GM19025 (cell line): Measurements from ENCODE around the gene ENPP3.
"Not testable (repeated sequence)": the region's sequence is repeated elsewhere in the genome, so short reads cannot be mapped to it uniquely, and the experiment has no call there.

Source experiments
- ATAC-seq: cut with Tn5 transposase; IDR thresholded peaks from one replicate; pipeline ENCODE4 v1.9.1; 2021; ENCODE audit warnings: mild to moderate bottlenecking, low read depth, moderate library complexity; ENCODE audit not compliant: unreplicated experiment

The ENPP3 gene

DNA sequence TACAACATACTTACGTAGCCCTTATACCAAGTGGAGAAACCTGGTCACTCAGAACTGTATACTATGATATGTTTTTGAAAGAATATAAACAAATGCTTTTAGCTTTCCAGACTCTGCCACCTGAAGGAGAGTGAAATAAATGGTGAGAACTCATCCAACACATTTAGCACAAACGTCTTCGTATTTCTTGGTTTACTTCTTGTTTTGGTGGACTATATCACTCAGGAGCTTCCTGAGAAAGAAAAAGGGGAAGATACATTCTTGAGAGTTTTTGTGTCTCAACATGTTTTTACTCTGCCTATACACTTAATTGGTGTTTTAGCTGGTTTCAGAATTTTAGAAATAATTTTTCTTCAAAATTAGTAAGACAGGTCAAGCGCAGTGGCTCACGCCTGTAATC lies 93.2 kb downstream of the ENPP3 start:
- ATAC-seq = no peak

DNA sequence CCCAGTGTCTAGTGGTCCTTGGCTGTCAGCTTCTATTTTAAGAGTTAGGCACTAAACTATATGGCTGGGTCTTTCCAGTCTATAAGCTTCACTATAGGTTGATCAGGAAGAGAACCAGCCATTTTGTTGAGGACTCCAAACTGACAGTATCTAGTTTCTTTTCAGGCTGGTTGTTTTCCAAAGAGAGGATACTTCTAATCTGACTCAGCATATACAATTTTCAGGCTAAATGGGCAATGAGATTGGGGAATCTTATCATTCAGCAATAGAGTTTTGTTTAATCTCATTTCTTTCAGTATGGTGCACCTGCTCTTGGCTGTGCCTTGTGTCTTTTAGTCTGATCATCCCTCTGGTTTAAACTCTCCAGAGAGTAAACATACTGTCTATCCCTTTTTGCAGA lies 94.1 kb downstream of the ENPP3 start:
- ATAC-seq = no peak

DNA sequence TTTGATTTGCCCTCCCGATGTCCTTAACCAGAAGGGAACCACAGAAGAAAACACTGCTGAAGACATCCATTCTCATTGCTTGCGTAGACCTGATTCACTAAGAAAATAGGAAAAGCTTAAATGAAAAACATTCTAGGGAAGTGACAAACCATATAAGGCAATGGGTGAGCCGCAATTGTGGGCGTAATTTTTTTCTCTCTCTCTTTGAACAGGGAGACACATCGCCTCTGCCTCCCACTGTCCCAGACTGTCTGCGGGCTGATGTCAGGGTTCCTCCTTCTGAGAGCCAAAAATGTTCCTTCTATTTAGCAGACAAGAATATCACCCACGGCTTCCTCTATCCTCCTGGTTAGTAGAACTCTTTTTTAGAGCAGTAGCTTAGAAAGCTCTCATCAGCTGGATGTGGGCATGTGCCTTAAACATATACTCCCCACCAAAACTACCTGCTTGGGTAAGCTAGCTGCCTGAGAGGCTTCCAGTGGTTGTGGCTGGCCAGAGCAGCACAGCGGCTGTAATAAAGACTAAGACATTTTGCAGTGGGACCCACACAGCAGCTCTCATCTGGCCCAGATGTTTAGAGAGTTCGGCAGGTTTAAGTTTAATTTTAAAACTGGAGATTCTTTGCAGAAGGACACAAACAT lies 96.4 kb downstream of the ENPP3 start:
- no peak for ATAC-seq

- no peak for ATAC-seq
These were observed 99.0 kb downstream of the ENPP3 start for GRCh38 chr6:131736003-131736596.

DNA sequence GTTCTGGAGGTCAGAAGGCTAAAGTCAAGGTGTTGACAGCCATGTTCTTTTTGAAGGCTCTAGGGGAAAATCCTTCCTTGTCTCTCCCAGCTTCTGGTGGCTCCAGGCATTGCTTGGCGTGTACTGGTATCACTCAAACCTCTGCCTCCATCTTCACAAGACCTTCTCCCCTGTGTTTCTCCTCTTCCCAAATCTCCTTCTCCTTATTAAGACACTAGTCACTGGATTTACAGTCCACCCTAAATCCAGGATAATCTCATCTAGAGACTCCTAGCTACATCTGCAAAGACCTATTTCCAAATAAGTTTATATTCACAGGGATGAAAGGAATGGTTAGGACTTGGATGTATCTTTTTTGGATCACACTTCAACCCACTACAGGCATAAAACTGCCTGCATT lies 99.7 kb downstream of the ENPP3 start:
- ATAC-seq = no peak

- ATAC-seq = no peak
These were observed 102.0 kb downstream of the ENPP3 start for GRCh38 chr6:131739136-131739535.

- ATAC-seq = no peak
These were observed 103.1 kb downstream of the ENPP3 start for GRCh38 chr6:131740161-131740560.

GRCh38 chr6:131741688-131742393 lies 104.7 kb downstream of the ENPP3 start:
- no peak for ATAC-seq

- ATAC-seq = no peak
These were observed 107.6 kb downstream of the ENPP3 start for GRCh38 chr6:131744432-131745287.

- ATAC-seq = no peak
These were observed 108.4 kb downstream of the ENPP3 start for GRCh38 chr6:131745476-131745875.

GRCh38 chr6:131747821-131748353 lies 110.8 kb downstream of the ENPP3 start:
- no peak for ATAC-seq

DNA sequence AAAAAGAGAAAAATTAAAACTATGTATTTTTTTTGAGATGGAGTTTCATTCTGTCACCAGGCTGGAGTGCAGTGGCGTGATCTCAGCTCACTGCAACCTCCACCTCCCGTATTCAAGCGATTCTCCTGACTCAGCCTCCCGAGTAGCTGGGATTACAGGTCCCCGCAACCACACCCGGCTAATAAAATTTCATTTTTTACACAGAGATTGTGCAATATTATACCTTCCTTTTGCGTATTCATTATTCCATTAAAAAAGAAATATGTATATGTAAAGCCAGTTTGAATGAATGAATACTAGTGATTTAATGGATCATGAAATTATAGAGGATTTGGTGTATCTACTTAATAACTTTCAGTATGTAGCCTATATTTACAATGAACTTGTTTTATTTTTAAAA lies 111.9 kb downstream of the ENPP3 start:
- no peak for ATAC-seq

GRCh38 chr6:131751012-131751715 lies 114.1 kb downstream of the ENPP3 start:
- not testable (repeated sequence) for ATAC-seq

GRCh38 chr6:131754088-131754487 lies 117.0 kb downstream of the ENPP3 start:
- no peak for ATAC-seq

DNA sequence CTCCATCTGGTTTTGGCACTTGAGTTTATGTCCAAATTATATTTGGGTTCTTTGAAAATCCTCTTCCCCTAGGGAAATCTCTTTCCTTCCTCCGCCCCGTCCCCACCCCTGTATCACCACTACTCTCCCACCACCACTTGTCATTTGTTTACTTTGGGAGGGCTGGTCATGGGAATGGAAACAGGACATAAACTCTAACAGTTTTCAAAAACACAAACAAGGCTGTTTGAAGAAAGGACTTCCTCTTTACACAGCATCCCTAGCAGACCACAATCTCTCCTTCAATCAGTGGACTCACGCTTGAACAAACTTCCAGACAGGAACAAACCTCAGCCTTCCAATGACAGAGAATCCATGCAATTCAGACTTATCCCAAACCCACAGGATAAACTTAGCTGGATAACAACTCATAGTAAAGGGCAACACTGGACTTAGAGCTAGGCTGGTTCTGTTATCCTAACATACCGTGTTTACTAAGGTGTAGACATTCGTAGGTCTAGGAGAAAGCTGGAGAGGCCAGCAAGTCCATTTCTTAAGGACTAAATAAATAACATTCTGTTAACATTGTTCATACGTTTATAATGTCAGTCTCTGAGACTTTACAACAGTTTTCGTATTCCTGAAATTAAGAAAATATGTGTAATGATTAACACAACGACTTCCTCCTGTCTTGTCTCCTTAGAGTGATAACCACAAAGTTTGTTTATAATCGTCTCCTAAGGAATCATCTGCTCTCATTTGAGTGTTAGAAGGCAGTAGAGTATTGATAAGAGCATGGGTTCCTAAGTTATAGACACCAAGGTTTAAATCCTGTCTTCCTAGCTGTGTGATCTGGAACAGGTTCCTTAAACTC lies 117.8 kb downstream of the ENPP3 start:
- no peak for ATAC-seq

DNA sequence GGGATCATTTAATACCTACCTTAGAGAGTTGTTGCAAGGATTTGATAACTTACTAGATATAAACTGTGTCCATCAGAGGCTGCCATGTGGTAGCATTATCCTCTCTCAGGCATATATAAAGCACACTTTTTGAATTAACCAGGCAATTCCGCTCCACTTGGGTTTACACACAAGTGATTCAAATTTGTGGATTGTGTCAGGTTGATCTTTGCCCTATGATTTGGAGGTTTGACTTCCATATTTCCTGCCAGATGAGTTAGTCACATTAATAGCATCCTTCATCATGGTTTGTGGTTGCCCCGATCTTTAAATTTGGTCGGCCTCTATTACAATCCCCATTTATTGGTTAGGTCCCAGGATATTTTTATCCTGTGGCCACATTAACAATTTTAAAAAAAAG lies 118.5 kb downstream of the ENPP3 start:
- ATAC-seq = no peak

DNA sequence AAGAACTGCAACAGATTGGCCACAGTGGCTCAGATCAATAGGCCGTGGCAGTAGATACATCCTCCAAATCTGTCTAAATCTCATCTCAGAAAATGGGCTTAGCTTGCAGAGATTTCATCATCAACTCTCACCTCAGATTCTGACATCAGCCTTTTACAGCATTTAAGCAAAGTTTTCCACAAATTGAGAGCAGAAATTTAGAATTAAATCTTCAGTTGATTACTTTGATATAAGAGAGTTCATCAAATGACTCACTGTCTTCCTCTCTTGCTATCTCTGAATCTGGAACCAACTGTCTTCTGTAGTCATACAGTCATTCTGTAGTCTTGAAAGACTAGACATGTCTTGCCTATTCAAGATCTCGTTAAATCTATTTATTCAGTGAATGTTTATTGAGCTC lies 118.9 kb downstream of the ENPP3 start:
- ATAC-seq = no peak

- no peak for ATAC-seq
These were observed 121.8 kb downstream of the ENPP3 start for GRCh38 chr6:131758920-131759319.

- no peak for ATAC-seq
These were observed 124.1 kb downstream of the ENPP3 start for GRCh38 chr6:131761060-131761761.
